ENCODE results near the gene MED16. TPM values are rescaled to one million over a fixed set of nuclear protein-coding genes. Genes with fewer than 3 reads are reported as not detected.

Gene MED16
- total and polyA plus RNA-seq, 10 of the 15 experiments (the other 5 are each of a cell fraction or from before 2014, with no cell fraction given) = 0.56 to 51.1 (median 13.6) TPM

- no peak overlapping the region for H3K9ac ChIP-seq (ENCODE audit: control insufficient read depth, insufficient read depth, low read length)
- RAD21 ChIA-PET (ENCODE audit: unreplicated experiment) = no interaction called here
- intact Hi-C loops (cut with micrococcal nuclease; ENCODE audit: unreplicated experiment) (no loop called here), in situ Hi-C loops (cut with MboI) (no loop called here)
- no peaks in the 10 kb centered on the region for H3K27me3 ChIP-seq (replicated peaks in 1 of 2; ENCODE audit: control insufficient read depth in 2 of 2, insufficient read depth in 2 of 2, low read length in 1 of 2)
- CTCF ChIA-PET = no interaction called here
- POLR2A ChIA-PET = no interaction called here
- WGBS (ENCODE audit: insufficient coverage, insufficient replicate concordance, low lambda C conversion rate, missing lambda C conversion rate) = 90% methylated on average over 39 of the region's 39 CpGs
- no peaks in the 10 kb centered on the region for H4K20me1 ChIP-seq (ENCODE audit: control insufficient read depth, insufficient read depth)
- TF ChIP-seq FOXM1 (IDR thresholded peaks at IDR 0.05; ENCODE audit: low read depth, low read length) = no peak
- TF ChIP-seq SIN3A (IDR thresholded peaks at IDR 0.05; ENCODE audit: low read depth, low read length) = no peak
- no peak for TF ChIP-seq CEBPB (IDR thresholded peaks at IDR 0.05; ENCODE audit: borderline replicate concordance in 1 of 2, low read depth in 2 of 2, low read length in 2 of 2)
- TF ChIP-seq ASH2L (IDR thresholded peaks at IDR 0.05; ENCODE audit: borderline replicate concordance, low read depth) = no peak
- TF ChIP-seq NR2C2 (IDR thresholded peaks at IDR 0.05; ENCODE audit: borderline replicate concordance, control insufficient read depth, insufficient read length, low read depth) = no peak
- TF ChIP-seq TAF1 (IDR thresholded peaks at IDR 0.05; ENCODE audit: borderline replicate concordance, low read depth, low read length) = no peak
- no peak for TF ChIP-seq JUND (IDR thresholded peaks at IDR 0.05; ENCODE audit: low read depth, low read length)
- no peak for TF ChIP-seq SMARCA5 (IDR thresholded peaks at IDR 0.05)
- TF ChIP-seq KLF5 (IDR thresholded peaks at IDR 0.05; ENCODE audit: partially characterized antibody) = no peak
- TF ChIP-seq BMI1 (IDR thresholded peaks at IDR 0.05; ENCODE audit: borderline replicate concordance) = no peak
- no peak for TF ChIP-seq CEBPZ (IDR thresholded peaks at IDR 0.05; ENCODE audit: low read depth, low read length)
- no peak for TF ChIP-seq NFXL1 (IDR thresholded peaks at IDR 0.05; ENCODE audit: borderline replicate concordance)
- TF ChIP-seq FOXK2 (IDR thresholded peaks at IDR 0.05) = no peak
- no peak for TF ChIP-seq HDAC2 (IDR thresholded peaks at IDR 0.05)
- TF ChIP-seq RBBP5 (conservative IDR thresholded peaks at IDR 0.05) = no peak
- no peak for TF ChIP-seq SMAD1 (IDR thresholded peaks at IDR 0.05; ENCODE audit: low read depth, partially characterized antibody)
- TF ChIP-seq GABPA (IDR thresholded peaks at IDR 0.05; ENCODE audit: low read depth) = no peak
- ATAC-seq = no peak
- no peaks in the 10 kb centered on the region for H3K9me3 ChIP-seq (replicated peaks; ENCODE audit: control insufficient read depth, insufficient read depth, low read length)
- H3K27ac ChIP-seq (ENCODE audit: control insufficient read depth, insufficient read depth) = no peak overlapping the region
- peaks cover 4% of the 10 kb centered on the region for H3K4me1 ChIP-seq (ENCODE audit: control insufficient read depth, insufficient read depth, low read length)
- no peak overlapping the region for H2AFZ ChIP-seq (ENCODE audit: control insufficient read depth, low read depth, low read length)
- SMC1A ChIA-PET (ENCODE audit: uncharacterized antibody, unreplicated experiment) = no interaction called here
- no peak overlapping the region for H3K4me2 ChIP-seq (ENCODE audit: control insufficient read depth, insufficient read depth)
- H3K36me3 ChIP-seq (ENCODE audit: control insufficient read depth in 2 of 2, insufficient read depth in 2 of 2, low read length in 1 of 2) = no peaks in the 10 kb centered on the region; a peak in 1 of 4 replicates
- FAIRE-seq = no peak
- H3K79me2 ChIP-seq (ENCODE audit: control insufficient read depth, insufficient read depth, low read length) = no peaks in the 10 kb centered on the region
- no peak for DNase-seq (ENCODE audit: low read depth, low spot score)
- H3K4me3 ChIP-seq = no peak overlapping the region
- BruUV-seq (replicated peaks) = no TSS peak
Measured at GRCh38 chr19:867855-868457, 25.0 kb downstream of the MED16 start.
